HG02642 (cell line): ENCODE results near the gene FRA10AC1.

Experiments
- ATAC-seq: cut with Tn5 transposase; IDR thresholded peaks from one replicate; pipeline ENCODE4 v1.9.1; 2021; ENCODE audit warnings: mild to moderate bottlenecking; ENCODE audit not compliant: unreplicated experiment, poor library complexity

The FRA10AC1 gene

DNA sequence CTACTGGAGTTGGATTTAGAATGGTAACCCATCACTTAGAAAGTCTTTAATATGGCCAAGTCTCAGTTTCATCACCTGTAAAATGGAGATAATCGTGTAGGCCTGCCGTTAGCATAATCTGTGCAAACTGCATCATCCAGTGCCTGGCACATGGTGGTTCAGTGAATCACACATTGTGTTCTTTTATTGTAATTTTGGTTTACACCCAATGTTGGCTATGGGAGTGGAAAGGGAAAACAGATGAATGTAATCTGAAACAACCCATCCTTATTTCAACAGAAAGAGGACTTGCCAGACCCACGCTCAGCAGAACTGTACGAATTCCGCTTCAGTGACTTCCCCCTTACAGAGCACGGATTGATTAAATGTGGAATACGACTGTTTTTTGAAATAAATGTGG, 62.6 kb downstream of the FRA10AC1 start:
- ATAC-seq, result no peak

DNA sequence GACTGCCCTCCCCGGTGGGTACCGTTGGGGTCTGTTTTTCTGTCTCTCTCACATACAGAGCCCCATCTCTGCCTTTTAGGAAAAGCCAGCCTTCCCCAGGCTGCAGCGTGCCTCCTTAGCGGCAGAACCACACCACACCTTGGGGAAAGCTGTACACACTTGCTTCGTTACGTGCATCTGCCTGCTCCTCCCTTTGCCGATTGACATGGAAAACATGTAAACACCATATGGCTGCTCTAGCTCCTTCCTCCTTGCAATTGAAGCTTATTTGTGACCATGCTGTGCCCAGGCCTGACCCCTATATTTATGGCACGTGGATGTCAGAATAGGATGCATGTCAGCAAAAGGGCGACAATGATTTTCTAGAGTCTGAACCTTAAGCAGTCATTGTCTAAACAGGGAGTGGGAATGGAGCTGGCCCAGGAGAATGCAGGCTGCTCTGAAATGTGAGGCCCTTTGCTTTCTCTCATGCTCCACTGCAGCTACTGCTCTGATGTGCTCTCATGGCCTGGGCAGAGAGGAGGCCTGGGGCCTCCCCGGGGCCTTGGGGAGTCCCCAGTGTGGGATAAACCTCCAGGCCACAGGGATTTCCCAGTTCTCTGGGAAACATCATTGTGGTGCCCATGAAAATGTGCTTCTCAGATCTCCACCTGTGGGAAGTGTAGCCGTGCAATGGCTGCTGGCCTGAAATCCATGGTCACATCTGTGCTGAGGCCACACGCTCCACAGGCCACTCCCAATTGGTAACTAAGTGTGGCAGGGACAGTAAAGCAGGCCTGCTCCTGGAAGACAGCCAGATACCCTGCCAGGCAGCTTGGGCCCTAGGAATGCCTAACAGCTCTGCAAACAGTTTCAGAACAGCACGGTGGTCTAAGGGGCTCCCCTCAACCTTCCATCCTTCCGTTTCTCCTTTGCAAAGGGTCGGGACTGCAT, 71.5 kb downstream of the FRA10AC1 start:
- ATAC-seq, result no peak

DNA sequence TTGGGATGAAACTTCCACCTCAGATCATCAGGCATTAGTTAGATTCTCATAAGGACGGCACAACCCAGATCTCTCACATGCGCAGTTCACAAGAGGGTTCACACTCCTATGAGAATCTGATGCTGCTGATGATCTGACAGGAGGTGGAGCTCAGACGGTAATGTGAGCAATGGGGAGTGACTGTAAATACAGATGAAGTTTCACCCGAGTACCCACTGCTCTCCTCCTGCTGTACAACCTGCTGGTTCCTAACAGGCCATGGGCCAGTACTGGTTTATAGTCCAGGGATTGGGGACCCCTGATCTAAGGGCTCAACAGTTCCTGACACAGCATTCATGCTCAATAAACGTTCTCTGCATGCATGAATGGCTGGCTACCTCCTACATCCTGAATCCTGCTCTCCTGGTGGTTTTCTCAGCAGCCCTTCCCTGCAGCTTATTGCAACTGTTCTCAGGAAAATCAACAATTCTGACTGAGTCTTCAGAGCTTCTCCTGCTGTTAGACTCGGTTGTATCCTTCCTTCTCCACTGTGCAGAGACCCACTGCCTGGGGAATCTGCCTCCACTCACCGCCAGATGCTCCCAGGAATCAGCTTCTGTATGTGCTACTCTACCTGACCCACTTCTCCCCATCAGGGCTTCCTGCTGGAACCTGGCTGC, 72.6 kb downstream of the FRA10AC1 start:
- ATAC-seq, result no peak

DNA sequence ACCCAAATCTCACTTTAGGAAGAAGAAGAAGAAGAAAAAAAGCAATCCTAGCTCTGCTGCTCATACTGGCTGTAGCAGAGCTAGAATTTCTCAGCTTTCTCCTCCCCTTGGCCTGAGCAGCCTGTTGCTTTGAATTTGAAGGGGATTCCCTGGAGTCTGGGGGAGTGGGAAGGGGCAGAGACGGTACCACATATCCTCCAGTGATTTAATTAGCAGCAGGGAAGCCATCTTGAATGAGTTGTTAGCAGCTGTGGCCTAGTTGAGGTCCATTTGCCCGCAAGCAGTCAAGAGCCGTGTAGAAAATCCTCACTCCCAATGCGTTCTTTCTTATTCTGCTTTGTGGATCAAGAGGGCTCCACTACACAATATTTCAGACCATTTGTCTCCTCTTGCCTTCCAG, 73.5 kb downstream of the FRA10AC1 start:
- no peak for ATAC-seq

DNA sequence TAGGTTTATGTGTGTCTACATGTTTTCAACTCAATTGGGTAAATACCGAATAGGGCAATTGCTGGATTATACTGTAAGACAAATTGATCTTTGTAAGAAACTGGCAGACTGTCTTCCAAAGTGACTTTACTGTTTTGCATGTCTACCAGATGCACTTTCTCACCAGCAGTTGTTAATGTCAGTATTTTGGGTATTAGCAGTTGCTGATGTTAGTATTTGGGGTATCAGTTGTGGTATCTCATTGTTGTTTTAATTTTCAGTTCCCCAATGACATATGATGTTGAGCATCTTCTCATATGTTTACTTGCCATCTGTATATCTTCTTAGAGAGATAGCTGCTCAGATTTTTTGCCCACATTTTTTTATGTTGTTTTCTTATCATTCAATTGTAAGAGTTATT, 79.5 kb downstream of the FRA10AC1 start:
- ATAC-seq, result no peak

DNA sequence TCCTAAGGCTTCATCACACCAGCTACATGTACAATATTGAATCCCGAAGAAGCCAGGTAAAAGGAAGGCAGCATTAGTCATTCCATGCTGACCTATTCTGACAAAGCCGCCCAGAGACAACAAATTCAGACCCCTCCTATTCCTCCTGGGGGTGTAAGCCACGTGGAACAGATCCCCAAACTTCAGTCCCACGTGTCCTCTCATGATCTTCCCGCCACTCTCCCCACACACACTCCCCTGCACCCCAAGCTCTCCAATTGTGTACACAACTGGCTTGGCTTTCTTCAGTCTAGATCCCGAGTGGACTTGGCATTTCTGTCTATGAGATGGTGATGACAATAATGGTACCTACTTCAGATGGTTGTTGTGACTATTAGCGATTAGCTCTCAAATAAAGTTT, 81.5 kb downstream of the FRA10AC1 start:
- ATAC-seq, result no peak
